RPMI7951 (cell line): ENCODE results near the gene NRXN3. TPM values are rescaled to one million over a fixed set of nuclear protein-coding genes. Genes with fewer than 3 reads are reported as not detected.
A peak's percentile ranks its signal among the peaks of the same experiment; 100 is the strongest.

Experiments used
- DNase-seq: peaks from one replicate; pipeline ENCODE4 v3.0.0-alpha.2; 2012; ENCODE audit warnings: low read depth
- total RNA-seq: library from RNA; depleted of rRNA; stranded (reverse); fragments of >200 nt; shearing (Covaris generic); gene quantifications from 2 replicates; pipeline ENCODE4 v1.2.3, GENCODE V29; 2014

The NRXN3 gene
- total RNA-seq, 1 experiment from 2014 or later: 0.24 TPM

DNA sequence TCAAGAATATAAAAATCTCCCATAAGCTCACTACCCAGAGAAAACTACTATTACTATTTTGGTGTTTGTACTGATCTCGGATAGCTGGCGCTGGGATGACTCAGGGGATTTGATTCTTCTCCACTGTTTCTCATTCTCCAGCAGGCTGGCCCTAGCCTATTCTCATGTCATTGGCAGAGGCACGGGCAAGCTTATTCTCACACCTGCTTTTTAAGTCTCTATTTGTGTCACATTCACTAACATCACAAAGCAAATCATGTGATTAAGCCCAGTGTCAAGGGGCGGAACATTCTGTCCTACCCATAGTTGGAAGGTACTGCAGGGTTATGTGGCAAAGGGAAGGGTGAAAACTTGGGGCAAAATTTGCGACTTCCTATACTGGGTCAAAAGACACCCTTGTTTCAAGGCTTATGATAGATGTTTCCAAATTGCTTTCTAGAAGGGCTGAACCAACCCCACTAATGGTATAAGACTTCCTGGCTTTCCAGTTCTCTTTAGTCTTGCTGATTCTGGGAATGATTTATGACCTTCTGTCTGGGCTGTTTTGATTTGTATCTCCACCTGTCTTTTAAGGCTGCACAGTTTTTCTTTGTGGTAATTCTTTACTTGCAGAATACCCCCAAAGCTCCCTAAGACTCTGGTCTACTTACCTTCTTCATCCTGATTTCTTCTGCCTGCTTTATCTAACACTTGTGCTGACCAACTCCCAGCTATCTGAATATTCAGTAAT lies 406.4 kb downstream of the NRXN3 start:
- DNase-seq: no peak

DNA sequence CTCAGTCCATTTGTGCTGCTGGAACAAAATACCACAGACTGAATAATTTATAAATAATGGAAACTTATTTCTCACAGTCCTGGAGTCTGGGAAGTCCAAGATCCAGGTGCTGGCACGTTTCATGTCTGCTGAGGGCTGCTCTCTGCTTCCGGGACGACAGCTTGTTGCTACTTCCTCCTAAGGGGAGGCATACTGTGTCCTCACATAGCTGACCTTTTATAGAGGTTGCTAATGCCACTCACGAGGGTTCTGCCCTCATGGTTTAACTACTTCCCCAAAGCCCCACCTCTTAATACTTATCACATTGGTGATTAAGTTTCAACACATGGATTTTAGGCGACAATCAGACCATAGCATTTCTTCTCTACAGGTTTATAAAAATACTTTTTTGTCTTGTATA lies 411.1 kb downstream of the NRXN3 start:
- no peak for DNase-seq

DNA sequence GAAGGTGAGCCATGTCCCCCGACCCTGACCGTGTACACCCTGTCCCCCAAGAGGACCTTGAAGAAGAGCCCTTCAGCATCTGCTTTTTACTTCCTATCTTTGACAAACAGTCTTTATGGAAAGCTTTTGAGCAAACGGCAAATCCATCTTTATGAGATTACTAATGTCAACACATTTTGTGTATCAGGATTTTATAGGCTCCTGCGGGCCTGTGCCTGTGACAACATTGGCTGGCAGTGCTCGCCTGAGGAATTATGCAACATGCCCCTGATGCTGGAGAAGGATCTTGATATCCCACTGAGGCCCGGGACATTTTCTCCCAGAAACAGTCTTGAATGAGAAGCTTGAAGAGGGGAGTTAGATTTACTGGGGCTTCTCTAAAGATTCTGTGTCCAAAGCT lies 416.5 kb downstream of the NRXN3 start:
- DNase-seq: no peak

DNA sequence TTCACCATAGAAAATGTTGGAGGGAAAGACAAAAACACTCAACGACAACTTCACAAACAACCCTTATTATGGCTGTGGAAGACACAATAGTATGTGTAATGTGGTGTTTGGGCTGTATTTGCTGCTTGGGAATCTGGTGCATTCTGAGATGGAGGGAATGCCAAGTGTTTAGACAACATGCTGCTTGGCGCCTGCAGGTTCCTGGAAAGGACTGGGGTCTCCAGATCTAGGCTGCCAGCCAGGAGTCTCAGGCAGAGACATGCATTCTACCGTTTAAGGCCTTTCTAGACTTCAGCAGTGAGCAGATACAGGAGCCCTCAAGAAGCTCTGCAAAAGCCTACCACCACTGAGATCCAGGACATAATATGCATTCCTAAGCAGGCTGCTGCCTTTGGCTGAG lies 418.7 kb downstream of the NRXN3 start:
- DNase-seq: no peak

DNA sequence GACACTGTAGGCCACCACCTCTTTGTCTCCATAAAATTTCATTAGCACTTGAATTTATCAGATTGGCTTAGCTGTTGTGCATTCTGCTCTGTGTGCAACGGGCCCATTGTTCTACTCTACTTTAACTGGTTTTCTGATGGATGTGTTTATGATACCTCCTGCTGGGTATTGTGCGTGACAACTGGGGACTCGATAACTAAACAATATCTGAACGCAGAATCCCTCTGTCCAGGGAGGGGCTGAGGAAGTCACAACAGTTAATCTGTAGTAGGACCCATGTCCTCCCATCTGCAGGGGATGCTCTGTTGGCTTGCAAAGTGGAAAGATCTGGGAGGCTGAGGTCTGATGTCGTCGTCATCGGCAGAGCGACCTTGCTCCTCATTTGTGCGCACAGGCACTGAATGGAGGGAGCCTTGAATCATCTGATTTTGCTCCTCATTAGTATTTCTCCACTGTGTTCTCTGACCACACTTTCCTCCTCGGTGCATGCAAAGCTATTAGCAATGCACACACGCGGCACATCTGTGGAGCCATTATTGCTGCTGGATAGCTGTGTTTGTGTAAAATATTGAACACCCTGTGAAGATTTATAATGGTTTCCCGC lies 422.5 kb downstream of the NRXN3 start:
- DNase-seq: no peak

DNA sequence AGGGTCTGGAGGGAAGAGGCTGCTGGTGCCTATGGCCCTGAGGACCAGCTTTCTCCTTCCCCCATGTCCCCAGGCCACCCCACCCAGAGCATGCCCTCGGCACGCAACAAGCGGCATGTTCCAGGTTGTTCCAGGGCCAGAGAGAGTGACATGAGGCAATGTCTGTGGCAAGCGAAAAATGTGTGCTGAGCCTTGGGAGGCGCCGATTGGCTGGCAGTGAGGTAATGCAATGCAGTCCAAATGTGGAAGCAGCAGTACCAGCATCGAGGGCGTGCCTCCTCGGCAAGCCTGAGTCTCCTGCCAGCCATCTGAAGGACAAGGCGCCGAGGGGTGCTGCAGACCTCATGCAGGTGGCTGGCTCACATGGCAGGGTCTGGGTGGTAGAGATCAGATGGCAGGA lies 423.8 kb downstream of the NRXN3 start:
- no peak for DNase-seq

DNA sequence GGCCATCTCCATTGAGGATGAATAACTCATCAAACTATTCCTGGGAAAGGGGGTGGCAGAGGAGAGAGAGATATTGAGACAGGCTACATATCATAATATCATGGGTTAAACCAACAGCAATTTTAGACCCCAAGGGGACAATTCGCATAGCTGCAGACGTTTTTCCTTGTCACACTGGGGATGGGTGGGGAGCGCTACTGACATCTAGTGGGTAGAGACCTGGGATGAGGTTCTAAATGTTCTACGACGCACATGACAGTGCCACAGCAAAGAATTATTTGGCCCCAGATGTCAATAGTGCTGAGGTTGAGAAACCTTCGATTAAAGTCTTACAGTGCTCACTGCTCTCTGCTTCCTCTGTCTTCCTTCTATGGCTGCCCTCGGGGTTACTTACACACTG lies 425.6 kb downstream of the NRXN3 start:
- peak; percentile 3 for DNase-seq

DNA sequence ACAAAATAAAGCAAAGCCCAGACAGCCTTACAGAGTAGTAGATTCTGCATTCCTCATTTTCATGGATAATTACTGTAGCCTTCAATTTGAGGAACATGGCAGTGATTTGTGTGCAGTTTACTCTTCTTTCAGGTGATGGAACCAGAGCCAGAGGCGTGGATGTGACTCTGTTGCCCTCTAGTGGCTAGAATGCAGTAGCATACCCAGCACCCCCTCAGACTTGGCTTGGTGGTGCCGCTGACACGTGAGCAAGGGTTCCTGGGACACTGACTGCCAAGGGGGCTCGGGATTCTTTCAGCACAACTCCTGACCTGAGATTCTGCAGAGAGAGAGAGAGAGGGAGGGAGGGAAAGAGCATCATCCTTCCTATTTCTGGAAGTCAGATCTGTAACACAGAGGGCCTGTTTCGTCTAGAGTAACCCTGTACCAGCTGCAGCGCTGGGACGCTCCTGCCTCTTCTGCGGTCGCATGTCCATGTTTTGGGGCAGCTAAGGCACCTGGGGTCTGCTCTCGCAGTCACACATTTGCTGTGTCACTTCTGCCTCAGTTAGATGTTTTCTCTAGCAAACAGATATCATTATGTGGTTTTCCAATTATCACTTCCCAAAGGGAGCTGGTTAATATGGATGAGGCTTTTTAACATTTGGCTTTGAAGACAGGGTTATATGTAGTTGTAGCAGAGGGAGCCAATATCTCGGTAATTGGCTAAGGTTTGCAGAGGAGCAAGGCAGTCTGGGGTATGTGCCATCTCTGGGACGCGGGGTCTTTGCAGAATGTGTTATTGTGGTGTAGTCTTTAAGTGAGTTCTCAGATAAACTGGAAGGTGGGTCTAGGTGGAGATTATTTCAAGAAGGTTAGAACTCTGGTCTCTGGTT lies 428.1 kb downstream of the NRXN3 start:
- DNase-seq: peak; percentile 36

DNA sequence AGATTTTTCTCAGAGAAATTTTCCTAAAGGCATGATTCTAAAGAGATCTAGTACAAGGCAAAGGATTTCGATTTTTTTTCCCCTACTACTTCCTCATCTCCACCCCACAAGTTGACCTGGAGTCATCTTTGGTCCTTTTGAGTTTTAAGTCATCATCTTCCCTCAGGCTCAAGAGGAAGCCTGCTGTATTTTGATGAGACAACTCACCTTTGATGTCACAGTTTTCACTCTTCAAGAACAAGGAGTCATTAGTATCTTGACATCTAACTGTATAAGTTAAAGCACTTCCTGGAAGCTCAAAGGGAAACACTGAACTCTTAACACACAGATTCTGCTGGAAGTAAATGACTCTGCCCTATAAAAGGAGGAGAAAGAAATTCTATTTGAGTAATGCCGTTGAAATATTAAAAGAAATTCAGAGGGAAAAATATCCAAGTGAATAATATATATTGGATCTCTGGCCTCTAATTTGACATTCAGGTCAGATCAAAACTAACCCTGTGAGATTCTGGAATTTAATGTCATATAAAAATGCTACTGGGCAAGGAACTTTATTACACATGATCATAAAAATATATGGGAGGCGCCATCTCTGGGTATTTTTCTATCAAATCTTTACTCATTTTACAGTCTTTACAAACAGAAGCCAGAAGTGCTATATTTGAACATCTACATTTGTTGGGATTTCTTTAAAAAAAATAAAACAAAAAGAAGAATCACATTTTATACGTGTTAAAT lies 435.0 kb downstream of the NRXN3 start:
- no peak for DNase-seq

DNA sequence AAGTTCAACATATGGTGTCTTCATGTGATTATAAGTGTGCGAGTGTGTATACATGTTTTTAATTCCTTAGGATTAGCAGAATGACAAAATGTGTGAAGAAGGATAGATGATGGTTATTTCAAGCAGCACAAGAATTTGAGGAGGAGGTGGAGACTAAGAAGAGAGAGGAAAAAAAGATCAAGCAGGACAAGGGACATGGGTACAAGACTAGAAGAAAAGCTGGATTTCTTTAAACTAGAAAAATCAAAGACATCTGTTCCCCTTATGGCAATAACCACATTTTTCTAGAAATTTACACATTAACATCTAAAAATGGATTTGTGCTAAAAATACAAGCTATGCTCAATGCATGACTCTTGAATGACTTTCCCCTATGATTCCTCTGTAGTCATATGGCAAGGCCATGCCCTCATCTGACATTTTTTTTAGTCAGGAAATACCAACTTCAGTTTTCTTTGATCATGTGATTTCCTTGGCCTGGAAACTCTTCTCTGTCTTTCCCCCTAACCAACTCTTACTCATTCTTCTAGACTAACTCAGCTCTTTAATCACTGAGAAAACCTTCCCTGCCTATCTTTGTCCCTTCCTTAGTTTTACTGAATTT lies 435.8 kb downstream of the NRXN3 start:
- DNase-seq: peak; percentile 32

DNA sequence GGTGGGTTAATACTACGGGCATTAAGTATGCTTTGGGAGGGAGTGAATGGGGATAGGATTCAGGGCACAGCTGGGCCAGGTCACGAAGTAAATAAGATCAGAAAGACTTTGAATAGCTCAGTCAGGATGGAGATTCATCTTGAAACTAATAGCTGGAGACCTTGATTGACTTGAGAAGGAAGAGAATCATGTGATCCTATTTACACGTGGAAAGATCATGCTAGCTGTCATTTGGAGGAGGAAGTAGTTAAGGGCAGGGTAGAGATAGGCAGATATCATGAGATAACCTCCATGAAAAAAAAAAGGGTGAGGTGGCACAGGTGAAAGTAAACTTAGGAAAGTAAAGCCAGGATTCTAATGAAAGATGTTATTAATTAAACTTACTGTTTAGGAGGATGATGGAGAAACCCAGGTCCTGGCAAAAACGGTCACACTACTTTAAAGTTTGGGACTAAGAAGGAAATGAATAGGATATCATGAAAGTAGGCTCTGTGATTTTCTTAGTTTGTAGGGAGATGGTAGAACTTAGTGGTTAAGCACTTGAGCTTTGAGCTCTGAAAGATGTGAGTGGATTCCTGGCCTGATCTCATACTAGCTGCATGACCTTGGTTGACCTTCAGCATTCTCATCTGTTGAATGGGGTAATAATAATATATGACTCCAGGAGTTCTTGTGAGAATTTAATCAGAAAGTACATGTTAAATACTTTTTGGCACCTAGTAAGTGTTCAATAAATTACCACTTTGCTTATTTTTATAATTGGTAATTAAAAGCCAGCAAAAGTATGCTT lies 439.0 kb downstream of the NRXN3 start:
- no peak for DNase-seq

DNA sequence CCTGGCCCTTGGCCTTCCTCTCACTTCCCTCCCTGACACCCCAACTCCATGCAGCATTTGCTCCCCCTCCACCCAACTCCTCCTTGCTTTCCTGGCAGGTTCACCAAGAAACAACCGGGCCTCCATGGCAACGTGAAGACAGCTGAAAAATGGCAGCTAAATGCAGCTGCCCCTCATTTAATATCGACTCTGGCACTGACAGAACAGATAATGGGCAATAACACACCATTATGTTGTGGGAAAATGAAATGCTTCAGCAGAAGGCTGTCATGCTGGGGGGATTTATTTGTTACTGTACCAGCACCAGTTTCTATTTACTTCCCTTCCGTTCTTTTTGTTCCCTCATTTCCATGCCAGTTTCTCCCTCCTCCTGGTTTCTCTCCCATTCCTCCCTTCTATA lies 440.8 kb downstream of the NRXN3 start:
- no peak for DNase-seq

DNA sequence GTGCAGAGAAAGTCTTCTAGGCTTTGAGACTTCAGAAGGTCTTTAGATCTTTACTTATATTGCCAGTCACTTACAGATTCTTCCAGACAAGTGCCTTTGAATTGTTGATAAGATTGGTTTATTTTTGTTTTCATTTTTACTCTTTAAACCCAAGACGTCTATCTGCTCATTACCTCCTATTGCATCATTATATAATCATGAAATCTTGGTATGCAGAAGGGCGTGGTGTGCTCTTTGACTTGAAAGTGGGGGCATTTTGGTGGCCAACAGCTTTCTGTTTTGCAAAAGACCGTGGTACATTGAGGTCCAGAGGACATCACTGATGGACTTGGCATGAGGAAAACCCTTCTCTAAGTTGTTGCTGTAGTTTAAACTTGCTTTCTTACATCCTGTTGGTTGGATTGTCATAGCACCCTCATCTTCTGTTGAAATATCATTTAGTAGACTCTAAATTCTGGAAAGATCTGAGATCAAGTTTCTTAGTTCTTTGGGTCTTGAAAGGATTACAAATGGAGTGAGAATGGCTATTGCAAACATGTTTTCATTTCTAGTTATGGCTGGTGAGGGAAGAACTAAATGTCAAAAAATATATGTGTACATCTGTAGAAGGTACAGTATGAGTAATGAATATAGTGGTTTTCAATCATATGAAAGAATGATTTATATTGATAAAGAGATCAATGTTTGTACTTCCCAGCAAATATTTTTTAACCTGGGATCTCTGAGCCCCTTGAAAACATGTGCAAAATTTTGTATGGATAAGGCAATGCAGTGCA lies 441.8 kb downstream of the NRXN3 start:
- DNase-seq: no peak

DNA sequence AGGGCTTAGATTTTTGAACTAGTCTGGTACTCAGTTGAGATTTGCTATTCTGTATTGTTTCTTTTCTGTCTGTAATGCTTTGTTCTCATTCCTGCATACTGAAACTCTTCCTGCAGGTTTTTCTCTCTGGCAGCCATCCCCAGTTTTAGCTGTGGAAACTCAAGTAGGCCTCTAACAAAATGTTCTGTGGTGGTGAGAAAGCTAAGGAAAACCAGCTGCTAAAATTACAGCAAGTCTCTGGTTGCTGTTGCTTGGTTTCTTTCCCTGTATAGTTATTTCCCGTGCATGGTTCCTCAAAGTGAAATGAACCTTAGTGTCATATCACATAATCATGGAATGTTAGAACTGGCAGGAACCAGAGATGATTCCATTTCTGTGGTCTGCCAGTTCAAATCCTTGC lies 442.5 kb downstream of the NRXN3 start:
- DNase-seq: no peak

DNA sequence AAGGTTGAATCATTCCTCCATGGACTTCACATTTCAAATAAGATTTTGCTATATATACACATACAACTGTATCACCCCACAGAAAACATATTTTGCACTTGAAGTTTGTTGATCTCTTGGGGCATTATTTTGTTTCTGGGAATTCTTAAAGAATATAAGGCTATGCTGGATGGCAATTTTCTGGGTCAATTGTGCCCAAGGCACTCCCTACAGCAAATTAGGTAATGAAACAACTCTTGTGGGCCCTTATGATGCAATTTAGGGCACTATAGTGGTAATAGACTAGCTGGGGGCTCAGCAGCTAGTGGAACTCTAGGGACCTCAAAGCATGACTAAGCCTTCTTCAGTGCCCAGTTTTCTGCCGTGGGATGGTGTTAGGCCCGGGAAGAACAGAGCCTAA lies 444.4 kb downstream of the NRXN3 start:
- no peak for DNase-seq

DNA sequence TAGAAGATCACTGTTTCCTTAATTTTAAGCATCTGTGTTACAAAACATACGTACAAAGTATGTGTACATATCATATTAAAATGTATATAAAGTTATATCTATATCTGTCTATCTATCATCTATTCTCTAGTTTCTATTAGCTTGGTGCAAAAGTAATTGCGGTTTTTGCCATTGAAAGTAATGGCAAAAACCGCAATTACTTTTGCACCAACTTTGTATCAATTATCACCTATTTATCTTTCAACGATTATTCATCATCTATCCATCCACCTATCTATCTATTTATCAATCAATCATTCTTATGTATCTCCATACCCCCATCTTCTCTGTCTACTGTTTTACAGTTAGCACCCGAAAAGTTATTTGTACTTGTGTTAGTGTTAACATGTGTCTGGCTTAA lies 447.6 kb downstream of the NRXN3 start:
- no peak for DNase-seq

DNA sequence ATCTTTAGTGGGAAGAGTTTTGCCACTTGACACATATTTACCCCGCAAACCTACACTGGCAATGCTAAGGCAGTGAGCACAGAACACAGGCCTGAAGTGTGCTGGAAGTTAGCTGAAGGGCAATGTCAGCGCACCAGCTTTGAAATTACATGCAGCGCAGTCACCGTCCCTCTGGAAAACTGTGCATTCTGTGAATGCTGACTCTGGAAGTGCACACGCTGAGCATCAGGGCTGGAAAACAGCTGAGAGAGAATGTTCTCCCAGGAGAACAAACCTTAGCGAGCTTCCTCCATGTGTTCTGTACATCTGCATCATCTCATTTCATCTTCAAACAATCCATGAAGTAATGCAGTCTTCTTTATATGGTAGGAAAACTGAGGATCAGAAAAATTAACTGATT lies 448.2 kb downstream of the NRXN3 start:
- no peak for DNase-seq

DNA sequence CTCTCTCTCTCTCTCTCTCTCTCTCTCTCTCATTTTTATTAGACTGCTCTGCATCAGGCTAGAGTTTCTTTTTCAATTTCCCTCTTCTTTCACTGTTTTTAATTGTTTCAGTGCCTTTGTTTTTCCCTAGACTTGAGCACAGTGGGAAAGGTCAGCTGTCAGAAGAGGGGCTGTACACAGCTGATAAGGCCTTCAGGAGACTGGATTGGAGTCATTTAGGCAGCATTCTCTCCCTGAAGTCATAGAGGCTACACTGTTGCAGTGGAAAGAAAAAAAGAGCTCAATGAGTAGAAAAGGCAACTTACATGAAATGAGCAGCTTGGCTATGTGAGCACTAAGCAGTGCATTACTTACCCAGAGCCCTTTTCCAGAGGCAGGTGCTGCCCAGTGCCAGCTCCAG lies 456.9 kb downstream of the NRXN3 start:
- no peak for DNase-seq

DNA sequence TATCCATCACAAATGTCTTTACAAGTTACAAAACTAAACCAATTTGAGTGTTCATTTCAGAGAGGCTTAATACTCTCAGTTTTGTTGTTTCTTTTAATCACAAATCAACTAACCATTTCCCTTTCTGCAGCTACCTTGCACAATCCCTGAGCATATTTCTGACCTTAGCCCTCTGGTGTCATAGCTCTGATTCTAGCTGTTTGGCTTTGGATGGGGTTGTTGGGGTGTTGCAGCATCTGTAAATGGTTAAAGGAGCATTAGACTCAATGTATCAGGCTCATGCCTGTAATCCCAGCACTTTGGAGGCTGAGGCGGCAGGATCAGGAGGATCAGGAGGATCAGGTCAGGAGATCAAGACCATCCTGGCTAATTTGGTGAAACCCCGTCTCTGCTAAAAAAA lies 461.4 kb downstream of the NRXN3 start:
- no peak for DNase-seq

DNA sequence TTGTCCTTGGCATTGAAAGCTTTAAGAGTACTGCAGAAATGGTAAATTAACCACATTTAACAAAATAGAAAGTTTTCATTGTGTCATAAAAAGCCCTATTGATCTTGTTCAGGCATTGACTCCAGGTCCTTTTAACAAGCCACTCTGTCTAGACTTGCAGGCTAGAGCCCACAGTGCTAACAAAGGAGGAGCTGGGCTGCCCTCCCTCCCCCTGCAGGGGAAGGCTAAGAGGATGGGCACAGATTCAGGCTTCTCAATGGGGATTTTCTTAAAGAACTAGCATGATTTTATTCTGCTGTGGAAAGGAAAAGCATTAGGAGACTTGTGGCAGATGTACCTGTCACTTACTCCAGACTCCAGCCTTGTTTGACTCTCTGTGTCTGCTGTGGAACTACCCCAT lies 463.6 kb downstream of the NRXN3 start:
- no peak for DNase-seq
